Smooth muscle cell (in vitro differentiated cells): ENCODE data around the gene COL4A1. TPM values are rescaled to one million over a fixed set of nuclear protein-coding genes. Genes with fewer than 3 reads are reported as not detected.
"Not testable (repeated sequence)": the region's sequence is repeated elsewhere in the genome, so short reads cannot be mapped to it uniquely, and the experiment has no call there.

Source experiments
- DNase-seq: peaks from one replicate; lab custom pipeline; 2025; ENCODE audit not compliant: unreplicated experiment; lab: John Stamatoyannopoulos, UW
- H2AFZ ChIP-seq: fragments of 200-600 bp; sonication (generic); 2 replicates; pipeline ENCODE4 v1.6.0; 2016; ENCODE audit warnings: antibody characterized with exemption, low read depth, mild to moderate bottlenecking
- H3F3A ChIP-seq: fragments of 200-600 bp; sonication (generic); 2 replicates; pipeline ENCODE4 v1.6.0; 2017; ENCODE audit warnings: antibody characterized with exemption, low read depth
- H3K27ac ChIP-seq: fragments of 200-600 bp; sonication (generic); 2 replicates; pipeline ENCODE4 v1.5.1; 2016; ENCODE audit warnings: low read depth, mild to moderate bottlenecking
- H3K27me3 ChIP-seq: fragments of 200-600 bp; sonication (generic); 2 replicates; pipeline ENCODE4 v1.6.1; 2016; ENCODE audit warnings: low read depth, mild to moderate bottlenecking
- H3K36me3 ChIP-seq: fragments of 200-600 bp; sonication (generic); 2 replicates; pipeline ENCODE4 v1.5.1; 2016; ENCODE audit warnings: low read depth
- H3K4me1 ChIP-seq: fragments of 200-600 bp; sonication (generic); 2 replicates; pipeline ENCODE4 v1.5.1; 2016; ENCODE audit warnings: low read depth
- H3K4me2 ChIP-seq: fragments of 200-600 bp; sonication (generic); 2 replicates; pipeline ENCODE4 v1.6.0; 2016; ENCODE audit warnings: mild to moderate bottlenecking
- H3K4me3 ChIP-seq: fragments of 200-600 bp; sonication (generic); 2 replicates; pipeline ENCODE4 v1.5.1; 2016; ENCODE audit warnings: mild to moderate bottlenecking
- H3K79me2 ChIP-seq: fragments of 200-600 bp; sonication (generic); 2 replicates; pipeline ENCODE4 v1.6.0; 2016; ENCODE audit warnings: low read depth, mild to moderate bottlenecking
- H3K9ac ChIP-seq: fragments of 200-600 bp; sonication (generic); 2 replicates; pipeline ENCODE4 v1.6.0; 2016; ENCODE audit warnings: low read depth
- H3K9me3 ChIP-seq: fragments of 200-600 bp; sonication (generic); replicated peaks from 2 replicates; pipeline ENCODE4 v1.5.1; 2016; ENCODE audit warnings: low read depth
- H4K20me1 ChIP-seq: fragments of 200-600 bp; sonication (generic); 2 replicates; pipeline ENCODE4 v1.6.0; 2016; ENCODE audit warnings: low read depth
- WGBS: methylation state at CpG from one replicate; pipeline ENCODE4 v1.1.7; 2016; ENCODE audit warnings: low lambda C conversion rate; 5-methylcytosine and 5-hydroxymethylcytosine counted together
- polyA plus RNA-seq: library from polyadenylated mRNA; unstranded; fragments of >200 nt; fragmentation: Nextera tagmentation; extraction: Ambion mirVana; gene quantifications from 2 replicates; pipeline ENCODE4 v1.2.1, GENCODE V29; 2016
- total RNA-seq: library from RNA; depleted of rRNA; stranded (reverse); fragments of >200 nt; gene quantifications from 2 replicates; pipeline ENCODE4 v1.2.3, GENCODE V29; 2014
- TF ChIP-seq, protein P1 (sequence below): fragments of 200-600 bp; sonication (generic); IDR thresholded peaks from 2 replicates; pipeline ENCODE4 v1.5.1; 2017; ENCODE audit warnings: borderline replicate concordance, mild to moderate bottlenecking, antibody characterized with exemption; ENCODE audit not compliant: insufficient read depth, poor library complexity, severe bottlenecking

COL4A1 gene
- total and polyA plus RNA-seq, 2 experiments from 2014 or later, result 2,409 to 4,372 TPM

DNA sequence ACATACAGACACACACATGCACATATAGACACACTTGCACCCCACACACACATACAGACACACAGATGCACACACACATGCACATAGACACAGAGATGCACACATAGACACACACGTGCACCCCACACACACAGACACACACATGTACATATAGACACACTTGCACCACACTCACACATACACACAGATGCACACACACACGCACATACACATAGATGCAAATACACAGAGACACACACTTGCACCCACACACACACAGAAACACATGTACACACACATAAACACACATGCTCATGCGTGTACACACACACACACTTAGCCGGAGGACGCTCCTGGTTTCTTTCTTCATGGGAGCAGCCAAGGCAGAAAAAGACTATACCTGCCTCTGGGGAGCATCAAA lies 10.1 kb upstream of the COL4A1 start:
- no peak overlapping the region for H2AFZ ChIP-seq
- peaks cover 94% of the 10 kb centered on the region for H4K20me1 ChIP-seq
- TF ChIP-seq, protein P1, sequence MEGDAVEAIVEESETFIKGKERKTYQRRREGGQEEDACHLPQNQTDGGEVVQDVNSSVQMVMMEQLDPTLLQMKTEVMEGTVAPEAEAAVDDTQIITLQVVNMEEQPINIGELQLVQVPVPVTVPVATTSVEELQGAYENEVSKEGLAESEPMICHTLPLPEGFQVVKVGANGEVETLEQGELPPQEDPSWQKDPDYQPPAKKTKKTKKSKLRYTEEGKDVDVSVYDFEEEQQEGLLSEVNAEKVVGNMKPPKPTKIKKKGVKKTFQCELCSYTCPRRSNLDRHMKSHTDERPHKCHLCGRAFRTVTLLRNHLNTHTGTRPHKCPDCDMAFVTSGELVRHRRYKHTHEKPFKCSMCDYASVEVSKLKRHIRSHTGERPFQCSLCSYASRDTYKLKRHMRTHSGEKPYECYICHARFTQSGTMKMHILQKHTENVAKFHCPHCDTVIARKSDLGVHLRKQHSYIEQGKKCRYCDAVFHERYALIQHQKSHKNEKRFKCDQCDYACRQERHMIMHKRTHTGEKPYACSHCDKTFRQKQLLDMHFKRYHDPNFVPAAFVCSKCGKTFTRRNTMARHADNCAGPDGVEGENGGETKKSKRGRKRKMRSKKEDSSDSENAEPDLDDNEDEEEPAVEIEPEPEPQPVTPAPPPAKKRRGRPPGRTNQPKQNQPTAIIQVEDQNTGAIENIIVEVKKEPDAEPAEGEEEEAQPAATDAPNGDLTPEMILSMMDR, result no peak
- no peak overlapping the region for H3K27ac ChIP-seq
- no peaks in the 10 kb centered on the region for H3K9me3 ChIP-seq
- peak overlapping the region; percentile 77 for H3K4me2 ChIP-seq
- peaks cover 78% of the 10 kb centered on the region for H3F3A ChIP-seq
- H3K27me3 ChIP-seq, result no peaks in the 10 kb centered on the region
- no peak overlapping the region for H3K4me3 ChIP-seq
- peaks cover 95% of the 10 kb centered on the region for H3K79me2 ChIP-seq
- peaks cover 4% of the 10 kb centered on the region for H3K36me3 ChIP-seq
- no peak for DNase-seq
- 95% methylated on average over 5 of the region's 5 CpGs for WGBS
- H3K9ac ChIP-seq, result no peak overlapping the region
- H3K4me1 ChIP-seq, result peaks cover 25% of the 10 kb centered on the region

DNA sequence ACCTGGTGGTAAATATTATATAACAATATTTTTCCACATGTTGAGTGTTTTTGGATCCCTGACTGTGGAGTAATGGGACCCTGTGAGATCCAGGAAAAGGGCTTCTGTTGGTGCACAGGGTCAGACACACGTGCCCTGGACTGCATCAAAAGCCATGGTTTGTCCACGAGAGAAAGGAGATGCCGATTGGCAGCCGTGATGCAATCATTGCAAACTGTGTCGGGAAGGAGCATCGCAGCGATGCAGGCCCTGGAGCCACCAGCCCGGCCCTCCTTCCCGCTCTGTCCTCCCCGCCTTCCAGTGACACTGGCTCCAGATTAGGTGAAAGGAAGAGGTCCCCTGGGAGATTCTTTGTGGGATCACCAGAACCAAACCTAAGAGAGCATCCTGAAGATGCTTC lies 9.2 kb upstream of the COL4A1 start:
- DNase-seq, result no peak
- peaks cover 4% of the 10 kb centered on the region for H3K36me3 ChIP-seq
- peaks cover 94% of the 10 kb centered on the region for H4K20me1 ChIP-seq
- peak overlapping the region; percentile 70 for H3K4me2 ChIP-seq
- no peak overlapping the region for H3K9ac ChIP-seq
- H3K4me1 ChIP-seq, result peaks cover 25% of the 10 kb centered on the region
- H3K4me3 ChIP-seq, result no peak overlapping the region
- peak overlapping the region; percentile 71 for H3K27ac ChIP-seq
- no peaks in the 10 kb centered on the region for H3K9me3 ChIP-seq
- peaks cover 78% of the 10 kb centered on the region for H3F3A ChIP-seq
- H2AFZ ChIP-seq, result no peak overlapping the region
- TF ChIP-seq, protein P1, result no peak
- H3K27me3 ChIP-seq, result no peaks in the 10 kb centered on the region
- 70% methylated on average over 10 of the region's 10 CpGs for WGBS
- H3K79me2 ChIP-seq, result peaks cover 95% of the 10 kb centered on the region

DNA sequence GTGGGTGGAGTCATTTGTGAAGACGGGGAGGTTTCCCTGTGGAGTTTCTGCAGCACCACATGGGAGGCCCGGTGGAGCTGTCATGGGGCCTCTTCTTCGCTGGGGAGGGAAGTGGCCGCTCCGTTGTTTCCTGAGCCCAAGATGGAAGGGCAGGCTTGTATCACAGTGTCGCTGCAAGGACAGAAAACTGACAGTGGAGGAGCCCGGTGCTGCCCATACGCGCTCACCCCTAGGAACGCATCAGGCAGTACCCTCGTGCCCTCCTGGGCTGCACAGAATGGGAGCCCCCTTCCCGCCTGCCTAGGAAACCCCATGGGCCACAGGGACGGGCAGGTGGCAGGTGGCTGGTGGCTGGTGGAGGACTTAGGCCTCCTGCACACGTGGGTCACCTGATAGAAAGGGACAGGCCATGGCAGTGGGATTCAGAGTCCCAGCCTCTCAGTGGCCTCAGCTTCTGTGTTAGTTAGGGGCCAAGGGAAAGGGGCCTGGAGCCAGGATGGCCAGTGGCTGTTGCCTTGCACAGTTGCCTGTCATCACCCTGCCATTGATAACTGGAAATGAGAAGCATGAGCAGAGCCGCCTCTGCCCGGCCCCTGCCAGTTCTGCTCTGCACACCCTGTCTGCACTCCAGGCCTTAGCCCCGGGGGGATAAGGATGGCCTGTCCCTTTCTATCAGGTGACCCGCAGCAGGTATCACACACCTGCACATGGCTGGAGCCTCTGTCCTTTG lies 7.7 kb upstream of the COL4A1 start:
- H3K27me3 ChIP-seq, result no peaks in the 10 kb centered on the region
- peak overlapping the region; percentile 70 for H3K4me2 ChIP-seq
- TF ChIP-seq, protein P1, result no peak
- no peak overlapping the region for H3K4me3 ChIP-seq
- peaks cover 95% of the 10 kb centered on the region for H3K79me2 ChIP-seq
- WGBS, result 65% methylated on average over 18 of the region's 18 CpGs
- H3K4me1 ChIP-seq, result peaks cover 28% of the 10 kb centered on the region
- no peak for DNase-seq
- no peaks in the 10 kb centered on the region for H3K9me3 ChIP-seq
- peaks cover 4% of the 10 kb centered on the region for H3K36me3 ChIP-seq
- peaks cover 81% of the 10 kb centered on the region for H3F3A ChIP-seq
- H4K20me1 ChIP-seq, result peaks cover 95% of the 10 kb centered on the region
- no peak overlapping the region for H3K9ac ChIP-seq
- no peak overlapping the region for H2AFZ ChIP-seq
- peak overlapping the region; percentile 71 for H3K27ac ChIP-seq

DNA sequence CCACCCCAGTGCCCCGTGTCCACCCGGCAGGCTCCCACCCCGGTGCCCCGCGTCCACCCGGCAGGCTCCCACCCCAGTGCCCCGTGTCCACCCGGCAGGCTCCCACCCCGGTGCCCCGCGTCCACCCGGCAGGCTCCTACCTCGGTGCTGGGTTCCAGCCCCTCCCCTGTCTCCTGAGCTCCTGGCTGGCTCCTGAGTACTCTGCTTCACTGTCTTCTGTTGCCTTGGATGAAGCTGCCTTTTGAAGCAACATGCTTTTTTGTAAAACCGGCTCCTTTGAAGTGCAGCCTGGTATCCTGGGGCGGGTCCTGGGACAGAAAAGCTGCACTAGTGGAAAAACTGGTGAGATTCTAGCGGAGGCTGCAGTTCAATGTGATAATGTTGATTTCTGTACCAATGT lies 6.8 kb upstream of the COL4A1 start:
- H3F3A ChIP-seq, result peaks cover 81% of the 10 kb centered on the region
- H3K4me1 ChIP-seq, result peaks cover 28% of the 10 kb centered on the region
- not testable (repeated sequence) for H3K36me3 ChIP-seq, DNase-seq, H2AFZ ChIP-seq, H3K4me3 ChIP-seq, H3K9me3 ChIP-seq, H3K27me3 ChIP-seq
- H3K27ac ChIP-seq, result peak overlapping the region; percentile 71
- peaks cover 96% of the 10 kb centered on the region for H3K79me2 ChIP-seq
- H3K4me2 ChIP-seq, result peak overlapping the region; percentile 70
- peak overlapping the region; percentile 19 for H3K9ac ChIP-seq
- WGBS, result 36% methylated on average over 8 of the region's 16 CpGs
- peaks cover 95% of the 10 kb centered on the region for H4K20me1 ChIP-seq

DNA sequence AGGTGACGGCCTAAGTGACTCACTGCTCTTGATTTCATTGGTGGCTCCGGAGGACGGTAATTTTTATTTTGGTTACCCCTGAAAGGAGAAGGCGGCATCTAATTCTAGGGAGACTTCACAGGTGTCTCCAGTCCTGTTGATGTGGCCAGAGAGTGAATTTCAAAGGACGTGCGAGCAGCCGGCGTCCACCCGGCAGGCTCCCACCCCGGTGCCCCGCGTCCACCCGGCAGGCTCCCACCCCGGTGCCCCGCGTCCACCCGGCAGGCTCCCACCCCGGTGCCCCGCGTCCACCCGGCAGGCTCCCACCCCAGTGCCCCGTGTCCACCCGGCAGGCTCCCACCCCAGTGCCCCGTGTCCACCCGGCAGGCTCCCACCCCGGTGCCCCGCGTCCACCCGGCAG lies 6.3 kb upstream of the COL4A1 start:
- H3K27ac ChIP-seq, result peak overlapping the region; percentile 94
- not testable (repeated sequence) for H3K36me3 ChIP-seq, H3K9me3 ChIP-seq, DNase-seq, H2AFZ ChIP-seq, H3K4me3 ChIP-seq, H3K27me3 ChIP-seq
- H4K20me1 ChIP-seq, result peaks cover 95% of the 10 kb centered on the region
- peaks cover 96% of the 10 kb centered on the region for H3K79me2 ChIP-seq
- H3K4me1 ChIP-seq, result peaks cover 28% of the 10 kb centered on the region
- H3K9ac ChIP-seq, result peak overlapping the region; percentile 77
- H3F3A ChIP-seq, result peaks cover 81% of the 10 kb centered on the region
- H3K4me2 ChIP-seq, result peak overlapping the region; percentile 97
- WGBS, result 50% methylated on average over 4 of the region's 29 CpGs
